ENCODE results near the gene ZACN.

ZACN gene

DNA sequence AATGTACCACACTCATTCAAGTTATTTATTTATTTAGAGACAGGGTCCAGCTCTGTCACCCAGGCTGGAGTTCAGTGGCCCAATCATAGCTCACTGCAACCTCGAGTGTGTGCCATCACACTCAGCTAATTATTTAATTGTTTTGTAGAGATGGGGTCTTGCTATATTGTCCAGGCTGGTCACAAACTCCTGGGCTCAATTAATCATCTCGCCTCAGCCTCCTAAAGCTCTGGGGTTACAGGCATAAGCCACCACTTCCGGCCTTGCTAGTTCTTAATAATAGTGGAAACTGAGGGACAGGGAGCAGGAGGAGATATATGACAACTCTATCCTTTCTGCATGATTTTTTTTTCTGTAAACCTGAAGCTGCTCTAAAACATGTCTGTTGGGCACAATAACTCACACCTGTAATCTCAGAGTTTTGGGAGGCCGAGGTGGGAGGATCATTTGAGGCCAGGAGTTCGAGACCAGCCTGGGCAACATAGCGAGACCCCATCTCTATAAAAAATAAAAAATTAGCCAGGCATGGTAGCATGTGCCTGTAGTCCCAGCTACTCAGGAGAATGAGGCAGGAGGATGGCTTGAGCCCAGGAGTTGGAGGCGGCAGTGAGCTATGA, 36.3 kb downstream of the ZACN start:
- no peak for DNase-seq (ENCODE audit: extremely low read depth, low read depth)
- TF ChIP-seq, protein P1, sequence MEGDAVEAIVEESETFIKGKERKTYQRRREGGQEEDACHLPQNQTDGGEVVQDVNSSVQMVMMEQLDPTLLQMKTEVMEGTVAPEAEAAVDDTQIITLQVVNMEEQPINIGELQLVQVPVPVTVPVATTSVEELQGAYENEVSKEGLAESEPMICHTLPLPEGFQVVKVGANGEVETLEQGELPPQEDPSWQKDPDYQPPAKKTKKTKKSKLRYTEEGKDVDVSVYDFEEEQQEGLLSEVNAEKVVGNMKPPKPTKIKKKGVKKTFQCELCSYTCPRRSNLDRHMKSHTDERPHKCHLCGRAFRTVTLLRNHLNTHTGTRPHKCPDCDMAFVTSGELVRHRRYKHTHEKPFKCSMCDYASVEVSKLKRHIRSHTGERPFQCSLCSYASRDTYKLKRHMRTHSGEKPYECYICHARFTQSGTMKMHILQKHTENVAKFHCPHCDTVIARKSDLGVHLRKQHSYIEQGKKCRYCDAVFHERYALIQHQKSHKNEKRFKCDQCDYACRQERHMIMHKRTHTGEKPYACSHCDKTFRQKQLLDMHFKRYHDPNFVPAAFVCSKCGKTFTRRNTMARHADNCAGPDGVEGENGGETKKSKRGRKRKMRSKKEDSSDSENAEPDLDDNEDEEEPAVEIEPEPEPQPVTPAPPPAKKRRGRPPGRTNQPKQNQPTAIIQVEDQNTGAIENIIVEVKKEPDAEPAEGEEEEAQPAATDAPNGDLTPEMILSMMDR (IDR thresholded peaks at IDR 0.05; ENCODE audit: low read depth, low read length), result no peak

DNA sequence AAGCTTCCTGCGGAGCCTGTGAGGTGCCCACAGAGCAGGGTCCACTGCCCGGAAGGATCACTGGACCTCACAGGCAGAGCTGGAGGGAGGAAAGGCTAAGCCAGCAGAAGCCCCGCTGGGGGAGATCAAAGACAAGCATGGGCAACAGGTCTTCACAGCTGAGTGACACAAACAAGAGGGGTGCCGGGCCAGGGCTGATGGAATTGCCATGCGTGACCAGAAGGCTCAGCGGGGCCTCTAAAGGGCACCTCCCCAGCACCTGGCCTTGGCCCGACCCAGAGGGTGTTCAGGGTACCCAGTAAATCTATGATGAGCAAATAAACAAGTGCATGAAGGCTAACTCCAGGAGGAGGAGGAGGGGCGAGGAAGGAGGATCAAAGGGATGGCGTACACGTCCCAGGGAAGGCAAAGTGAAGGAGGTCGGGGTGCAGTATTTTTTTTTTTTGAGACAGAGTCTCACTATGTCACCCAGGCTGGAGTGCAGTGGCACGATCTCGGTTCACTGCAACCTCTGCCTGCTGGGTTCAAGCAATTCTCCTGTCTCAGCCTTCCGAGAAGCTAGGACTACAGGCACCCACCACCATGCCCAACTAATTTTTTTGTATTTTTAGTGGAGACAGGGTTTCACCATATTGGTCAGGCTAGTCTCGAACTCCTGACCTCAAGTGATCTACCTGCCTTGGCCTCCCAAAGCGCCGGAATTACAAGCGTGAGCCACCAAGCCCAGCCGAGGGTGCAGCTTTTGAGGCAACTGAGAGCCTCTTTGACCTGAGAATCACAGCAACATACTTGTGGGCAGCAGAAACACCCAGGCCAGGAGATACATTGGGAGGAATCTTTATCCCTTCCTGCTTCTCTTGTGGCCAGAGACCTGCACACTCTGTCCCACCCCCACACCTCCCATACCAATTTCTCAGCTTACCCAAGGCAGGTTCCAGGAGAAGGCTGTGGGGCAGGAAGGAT, 40.7 kb downstream of the ZACN start:
- TF ChIP-seq, protein P1 (IDR thresholded peaks at IDR 0.05; ENCODE audit: low read depth, low read length), result no peak
- no peak for DNase-seq (ENCODE audit: extremely low read depth, low read depth)

DNA sequence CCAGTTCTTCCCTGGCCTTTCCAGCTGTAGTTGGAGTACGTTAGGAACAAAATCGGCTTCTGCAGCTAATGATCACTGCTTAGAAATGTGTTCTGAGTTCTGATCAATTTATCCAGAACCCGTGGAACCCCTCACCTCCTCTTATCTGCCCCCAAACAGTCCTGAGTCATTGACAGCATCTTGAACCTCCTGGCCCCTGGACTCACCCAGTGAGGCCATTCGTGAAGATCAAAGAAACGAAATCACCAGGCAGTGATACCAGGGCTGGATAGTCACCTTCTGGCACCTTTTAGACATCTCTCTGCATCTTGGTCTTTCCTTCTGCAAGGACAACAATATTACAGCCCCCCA, 41.7 kb downstream of the ZACN start:
- DNase-seq (ENCODE audit: extremely low read depth, low read depth), result no peak
- TF ChIP-seq, protein P1 (IDR thresholded peaks at IDR 0.05; ENCODE audit: low read depth, low read length), result no peak

DNA sequence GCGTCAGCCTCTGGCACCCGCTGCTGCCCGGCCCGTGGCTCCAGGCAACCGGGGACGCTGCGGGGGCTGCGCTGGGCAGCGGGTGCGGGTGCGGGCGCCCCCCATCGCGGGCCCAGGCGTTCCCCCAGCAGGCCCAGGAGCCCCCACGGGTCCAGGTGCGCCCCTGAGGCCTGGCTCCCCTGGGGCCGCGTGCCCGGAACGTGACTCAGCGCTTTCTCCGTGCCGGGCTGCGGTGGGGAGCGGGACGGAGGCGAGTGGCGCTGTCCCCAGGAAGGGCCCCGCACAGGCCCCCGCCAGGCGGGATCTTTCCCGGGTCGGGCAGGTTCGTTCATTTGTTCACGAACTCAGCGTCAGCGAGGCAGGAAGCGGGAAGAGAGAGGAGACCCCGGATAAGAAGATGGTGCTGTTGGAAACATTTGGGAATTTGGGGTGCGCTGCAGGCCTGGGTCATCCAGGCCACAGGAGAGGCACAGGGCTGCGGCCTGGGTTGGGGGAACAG, 43.0 kb downstream of the ZACN start:
- TF ChIP-seq, protein P1 (IDR thresholded peaks at IDR 0.05; ENCODE audit: low read depth, low read length), result no peak
- DNase-seq (ENCODE audit: extremely low read depth, low read depth), result no peak

DNA sequence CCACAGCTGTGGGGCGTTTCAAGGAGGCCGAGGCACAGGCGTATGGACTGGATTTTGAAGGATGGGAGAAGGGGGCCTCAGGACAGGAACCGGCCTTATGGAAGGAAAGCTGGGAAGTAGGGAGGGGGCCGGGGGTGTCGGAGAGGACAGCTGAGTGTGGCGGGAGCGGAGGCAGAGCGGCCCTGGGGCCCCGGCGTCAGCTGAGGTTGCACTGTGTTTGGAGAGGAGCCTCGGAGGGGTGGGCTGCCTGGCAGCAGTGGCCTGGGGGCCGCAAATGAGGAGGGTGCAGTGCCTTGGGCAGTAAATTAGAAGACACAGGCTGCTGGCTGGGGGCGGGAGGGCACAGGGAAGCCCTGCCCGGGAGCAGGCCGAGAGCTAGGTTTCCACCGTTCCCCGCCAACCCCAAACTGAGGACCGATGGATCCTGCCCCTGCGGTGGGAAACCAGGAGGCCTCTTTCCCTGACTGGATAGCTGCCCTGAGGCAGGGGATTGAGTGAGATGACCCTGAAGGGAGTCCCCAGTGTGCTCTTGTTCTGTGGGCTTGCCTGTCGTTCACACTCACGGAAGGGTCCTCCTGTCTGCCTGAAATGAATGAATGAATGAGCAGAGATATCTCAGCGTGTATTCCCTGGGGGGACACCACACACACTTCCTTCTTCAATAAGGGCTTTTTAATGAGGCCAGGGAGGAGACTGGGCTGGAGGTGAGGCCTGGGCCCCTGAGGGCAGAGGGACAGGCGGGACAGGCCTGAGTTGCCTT, 43.6 kb downstream of the ZACN start:
- no peak for DNase-seq (ENCODE audit: extremely low read depth, low read depth)

DNA sequence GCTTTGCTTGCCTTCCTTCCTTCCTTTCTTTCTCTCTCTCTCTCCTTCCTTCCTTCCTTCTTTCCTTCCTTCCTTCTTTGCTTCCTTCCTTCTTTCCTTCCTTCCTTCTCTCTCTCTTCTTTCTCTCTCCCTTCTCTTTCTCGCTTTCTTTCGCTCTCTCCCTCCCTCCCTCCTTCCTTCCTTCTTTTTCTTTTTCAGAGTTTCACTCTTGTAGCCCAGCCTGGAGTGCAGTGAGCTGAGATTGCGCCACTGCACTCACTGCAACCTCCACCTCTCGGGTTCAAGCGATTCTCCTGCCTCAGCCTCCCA, 44.2 kb downstream of the ZACN start:
- TF ChIP-seq, protein P1 (IDR thresholded peaks at IDR 0.05; ENCODE audit: low read depth, low read length), result no peak
- no peak for DNase-seq (ENCODE audit: extremely low read depth, low read depth)

More for the DNA sequence above, 43.6 kb downstream of the ZACN start:
- TF ChIP-seq, protein P1 (IDR thresholded peaks at IDR 0.05; ENCODE audit: low read depth, low read length), result no peak

Data from AG09319 (cell line).